ENCODE results near the gene CBFA2T2. TPM values are rescaled to one million over a fixed set of nuclear protein-coding genes. Genes with fewer than 3 reads are reported as not detected.

CBFA2T2 gene
- total and polyA plus RNA-seq, 2 donors (not counting 1 experiment from before 2014, with no cell fraction given), result 26.9 to 30.0 TPM

- Histone ChIP-seq H3K79me2 (ENCODE audit: control insufficient read depth, insufficient read depth, low read length) (peaks cover 6% of the 10 kb centered on the region), H3K4me3 (ENCODE audit: control extremely low read depth in 1 of 5, extremely low read depth in 1 of 5, insufficient read depth in 1 of 5, low read depth in 2 of 5, low read length in 4 of 5) (peak overlapping the region; percentile 52 to 77 (median 67)), H3K9ac (ENCODE audit: low read length) (peak overlapping the region; percentile 74), H3K36me3 (replicated peaks in 1 of 2; ENCODE audit: control extremely low read depth in 1 of 2, control insufficient read depth in 1 of 2, extremely low read depth in 1 of 2, insufficient read depth in 2 of 2, low read length in 1 of 2) (no peaks in the 10 kb centered on the region), H3K27me3 (replicated peaks in 1 of 4; ENCODE audit: control extremely low read depth in 1 of 4, control insufficient read depth in 3 of 4, insufficient read depth in 4 of 4, low read length in 3 of 4) (no peaks in the 10 kb centered on the region), H3K9me3 (ENCODE audit: control extremely low read depth in 1 of 3, control insufficient read depth in 2 of 3, insufficient read depth in 1 of 3, low read length in 2 of 3) (no peaks in the 10 kb centered on the region), H3K4me2 (replicated peaks; ENCODE audit: low read depth, low read length, poor library complexity, severe bottlenecking) (peak overlapping the region; percentile 90), H4K20me1 (ENCODE audit: control insufficient read depth, insufficient read depth, low read length, poor library complexity, severe bottlenecking) (no peaks in the 10 kb centered on the region), H3K27ac (ENCODE audit: low read length in 2 of 2) (peak overlapping the region; percentile 77 to 79), H3K4me1 (ENCODE audit: control insufficient read depth in 2 of 2, insufficient read depth in 2 of 2, low read length in 2 of 2) (peaks cover 18 to 38% of the 10 kb centered on the region in 2 donors), H2AFZ (ENCODE audit: insufficient read depth, low read depth, low read length, poor library complexity, severe bottlenecking) (peak overlapping the region; percentile 95)
- ChIA-PET POLR2A (interaction anchor here (0.6 to 1.5 kb wide), 9 partner anchors 12 to 330 kb away, joined by 3 to 8 read pairs (median 3); partner anchors contain the start of genes CBFA2T2, SNTA1 and ZNF341), CTCF (interaction anchor here (0.5 to 2.8 kb wide), 10 partner anchors 8 to 219 kb away, joined by 3 to 20 read pairs (median 4); partner anchors contain the start of gene SNTA1)
- H3K27me3 Mint-ChIP-seq, result no peaks in the 10 kb centered on the region
- TF ChIP-seq EZH2 (IDR thresholded peaks at IDR 0.05; ENCODE audit: borderline replicate concordance, insufficient read depth, low read depth, low read length, poor library complexity, severe bottlenecking) (no peak), CTCF (IDR thresholded peaks at IDR 0.05) (peak; percentile 10)
- 2% methylated on average over 84 of the region's 84 CpGs for WGBS (ENCODE audit: insufficient coverage)
- H3K4me3 Mint-ChIP-seq, result peak overlapping the region; percentile 87
- no peaks in the 10 kb centered on the region for H3K9me3 Mint-ChIP-seq (ENCODE audit: insufficient read depth)
- DNase-seq, result peak; percentile 87
- intact Hi-C loops (cut with micrococcal nuclease), result loop anchor here (1.0 to 5.0 kb wide), 3 partner anchors 57 to 449 kb away; partner anchors contain the start of genes EIF2S2 and PXMP4
- ATAC-seq (ENCODE audit: low read depth), result peak; percentile 57
- peaks cover 33% of the 10 kb centered on the region for H3K4me1 Mint-ChIP-seq
- peak overlapping the region; percentile 85 for H3K27ac Mint-ChIP-seq
These were observed 173.5 kb downstream of the CBFA2T2 start for GRCh38 chr20:33663161-33664084.

Data from B cell (primary cell).